Measurements from ENCODE around the gene PYM1. TPM values are rescaled to one million over a fixed set of nuclear protein-coding genes. Genes with fewer than 3 reads are reported as not detected.

The PYM1 gene
- total RNA-seq, 1 experiment from 2014 or later, result 33.6 TPM

GRCh38 chr12:55938826-55939501, 11.3 kb upstream of the PYM1 start:
- no peaks in the 10 kb centered on the region for H3K9me3 Mint-ChIP-seq (ENCODE audit: low read depth, unreplicated experiment)
- no peak overlapping the region for H3K4me3 Mint-ChIP-seq (ENCODE audit: low read depth, unreplicated experiment)
- intact Hi-C loops (cut with micrococcal nuclease; ENCODE audit: unreplicated experiment), result no loop called here
- no peak for TF ChIP-seq CTCF (IDR thresholded peaks at IDR 0.05; ENCODE audit: unreplicated experiment)
- CTCF ChIA-PET, result interaction anchor here (1.2 to 2.5 kb wide), 2 partner anchors 109 to 200 kb away, joined by 4 to 23 read pairs; partner anchors contain the start of gene DNAJC14
- no TSS peak for BruUV-seq (replicated peaks)
- H3K27me3 Mint-ChIP-seq (ENCODE audit: unreplicated experiment), result no peaks in the 10 kb centered on the region
- H3K36me3 Mint-ChIP-seq (ENCODE audit: insufficient read depth, unreplicated experiment), result no peaks in the 10 kb centered on the region
- H3K4me1 Mint-ChIP-seq (ENCODE audit: low read depth, unreplicated experiment), result peaks cover 22% of the 10 kb centered on the region
- no peak for DNase-seq
- H3K27ac Mint-ChIP-seq (ENCODE audit: unreplicated experiment), result no peak overlapping the region

GRCh38 chr12:55937981-55938380, 10.3 kb upstream of the PYM1 start:
- Mint-ChIP-seq H3K36me3 (ENCODE audit: insufficient read depth, unreplicated experiment) (no peaks in the 10 kb centered on the region), H3K4me1 (ENCODE audit: low read depth, unreplicated experiment) (peaks cover 22% of the 10 kb centered on the region), H3K9me3 (ENCODE audit: low read depth, unreplicated experiment) (no peaks in the 10 kb centered on the region), H3K27me3 (ENCODE audit: unreplicated experiment) (no peaks in the 10 kb centered on the region), H3K4me3 (ENCODE audit: low read depth, unreplicated experiment) (no peak overlapping the region), H3K27ac (ENCODE audit: unreplicated experiment) (no peak overlapping the region)
- CTCF ChIA-PET, result no interaction called here
- intact Hi-C loops (cut with micrococcal nuclease; ENCODE audit: unreplicated experiment), result no loop called here
- no peak for DNase-seq
- BruUV-seq (replicated peaks), result no TSS peak
- TF ChIP-seq CTCF (IDR thresholded peaks at IDR 0.05; ENCODE audit: unreplicated experiment), result no peak

GRCh38 chr12:55935738-55936151, 8.1 kb upstream of the PYM1 start:
- CTCF ChIA-PET, result interaction anchor here (0.6 kb wide), 2 partner anchors 58 to 141 kb away, joined by 3 read pairs; no protein-coding TSS in a partner anchor
- Mint-ChIP-seq H3K27ac (ENCODE audit: unreplicated experiment) (no peak overlapping the region), H3K9me3 (ENCODE audit: low read depth, unreplicated experiment) (no peaks in the 10 kb centered on the region), H3K36me3 (ENCODE audit: insufficient read depth, unreplicated experiment) (peaks cover 19% of the 10 kb centered on the region), H3K27me3 (ENCODE audit: unreplicated experiment) (no peaks in the 10 kb centered on the region), H3K4me1 (ENCODE audit: low read depth, unreplicated experiment) (peaks cover 28% of the 10 kb centered on the region), H3K4me3 (ENCODE audit: low read depth, unreplicated experiment) (no peak overlapping the region)
- no peak for DNase-seq
- BruUV-seq (replicated peaks), result no TSS peak
- no peak for TF ChIP-seq CTCF (IDR thresholded peaks at IDR 0.05; ENCODE audit: unreplicated experiment)
- intact Hi-C loops (cut with micrococcal nuclease; ENCODE audit: unreplicated experiment), result no loop called here

GRCh38 chr12:55934773-55935172, 7.1 kb upstream of the PYM1 start:
- intact Hi-C loops (cut with micrococcal nuclease; ENCODE audit: unreplicated experiment), result loop anchor here (5.0 kb wide), 2 partner anchors 93 to 197 kb away; no protein-coding TSS in a partner anchor
- CTCF ChIA-PET, result no interaction called here
- Mint-ChIP-seq H3K27me3 (ENCODE audit: unreplicated experiment) (no peaks in the 10 kb centered on the region), H3K4me3 (ENCODE audit: low read depth, unreplicated experiment) (no peak overlapping the region), H3K27ac (ENCODE audit: unreplicated experiment) (no peak overlapping the region), H3K36me3 (ENCODE audit: insufficient read depth, unreplicated experiment) (peaks cover 19% of the 10 kb centered on the region), H3K4me1 (ENCODE audit: low read depth, unreplicated experiment) (peaks cover 31% of the 10 kb centered on the region), H3K9me3 (ENCODE audit: low read depth, unreplicated experiment) (no peaks in the 10 kb centered on the region)
- no peak for DNase-seq
- TF ChIP-seq CTCF (IDR thresholded peaks at IDR 0.05; ENCODE audit: unreplicated experiment), result no peak
- no TSS peak for BruUV-seq (replicated peaks)
